GM18519 (cell line): Measurements from ENCODE around the gene ALKBH4.
"Not testable (repeated sequence)": the region's sequence is repeated elsewhere in the genome, so short reads cannot be mapped to it uniquely, and the experiment has no call there.

Source experiments
- ATAC-seq: cut with Tn5 transposase; IDR thresholded peaks from one replicate; pipeline ENCODE4 v1.9.1; 2021; ENCODE audit warnings: mild to moderate bottlenecking, moderate library complexity; ENCODE audit not compliant: unreplicated experiment, low FRiP score

The ALKBH4 gene

GRCh38 chr7:102479209-102479584 lies 14.5 kb upstream of the ALKBH4 start:
- peak; percentile 25 for ATAC-seq

DNA sequence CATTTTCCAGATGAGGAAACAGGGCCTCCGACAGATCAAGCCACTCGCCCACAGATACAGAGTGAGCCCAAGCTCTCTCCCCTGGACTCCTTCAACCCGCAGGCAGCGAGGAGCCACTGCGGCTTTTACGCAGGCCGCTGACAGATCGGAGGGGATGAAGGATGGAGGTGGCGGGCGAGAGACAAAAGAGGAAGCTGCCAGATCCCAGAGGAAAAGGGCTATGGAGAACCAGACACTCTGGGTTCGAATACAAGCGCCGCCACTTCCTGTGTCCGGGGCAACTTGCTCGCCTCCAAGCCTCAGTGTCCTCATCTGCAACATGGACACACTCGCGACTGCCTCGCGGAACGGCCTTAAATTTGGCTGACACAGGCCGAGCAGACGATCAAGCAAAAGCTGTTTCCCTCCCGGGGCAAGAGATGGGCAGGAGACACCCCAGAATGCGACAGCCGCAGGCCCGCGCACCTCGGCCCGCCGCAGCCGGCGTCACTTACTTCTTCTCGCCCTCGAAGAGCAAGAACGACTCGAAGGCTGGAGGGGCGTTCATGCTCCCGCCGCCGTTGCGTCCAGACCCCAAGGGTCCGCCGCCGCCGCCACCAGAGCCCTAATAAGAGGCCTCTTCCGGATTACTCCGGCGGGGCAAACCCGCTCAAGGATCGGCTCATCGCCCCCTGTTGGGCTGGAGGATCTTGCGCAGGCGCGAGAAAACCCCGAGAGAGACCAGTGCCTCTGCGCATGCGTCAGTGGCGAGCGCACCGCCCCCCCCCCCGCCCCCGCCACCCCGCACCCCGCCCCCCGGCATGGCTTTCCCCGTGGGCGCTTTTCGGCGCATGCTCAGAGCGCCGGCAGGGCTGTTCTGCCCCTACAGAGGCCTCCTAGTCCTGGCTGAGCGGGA lies 13.9 kb upstream of the ALKBH4 start, which contains the start of gene POLR2J:
Gene POLR2J, minus strand, starts transcription at position 609 of the 895 bp plus-strand sequence. Its CDS starts 62 bp downstream, at position 547.
- ATAC-seq = peak; percentile 65

DNA sequence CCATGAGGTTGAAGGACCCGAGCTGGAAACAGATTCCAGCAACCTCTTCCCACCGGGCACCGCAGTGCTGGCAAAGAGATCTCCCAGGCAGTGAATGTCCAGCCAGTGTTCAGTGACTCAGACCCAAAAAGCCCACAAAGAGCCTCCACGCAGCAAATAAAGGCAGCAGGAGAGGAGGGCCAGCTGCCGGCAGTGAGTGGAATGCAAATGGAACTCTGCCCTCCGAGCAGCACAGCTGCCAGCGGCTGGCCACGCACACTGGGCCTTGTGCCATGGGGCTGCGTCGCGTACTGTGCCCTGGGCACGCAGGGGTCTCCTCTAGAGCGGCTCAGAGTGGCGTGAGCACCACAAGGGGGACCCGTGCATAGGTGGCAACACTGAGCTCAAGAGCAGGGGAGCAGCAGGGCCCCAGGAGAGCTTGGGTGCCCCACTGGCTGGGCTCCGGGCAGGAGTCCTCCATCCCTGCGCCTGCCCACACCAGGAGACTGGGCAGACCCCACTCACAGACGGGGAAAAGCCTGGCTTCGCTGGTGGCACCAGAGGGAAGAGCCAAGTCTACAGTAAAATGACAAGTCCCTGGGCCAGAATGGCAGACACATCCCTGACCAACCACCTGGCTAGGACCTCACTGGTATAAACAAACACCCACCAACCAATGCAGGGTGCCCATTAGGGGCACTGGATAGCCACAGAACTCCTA lies 10.2 kb upstream of the ALKBH4 start:
- ATAC-seq = not testable (repeated sequence)

GRCh38 chr7:102474116-102474515 lies 9.5 kb upstream of the ALKBH4 start:
- not testable (repeated sequence) for ATAC-seq

DNA sequence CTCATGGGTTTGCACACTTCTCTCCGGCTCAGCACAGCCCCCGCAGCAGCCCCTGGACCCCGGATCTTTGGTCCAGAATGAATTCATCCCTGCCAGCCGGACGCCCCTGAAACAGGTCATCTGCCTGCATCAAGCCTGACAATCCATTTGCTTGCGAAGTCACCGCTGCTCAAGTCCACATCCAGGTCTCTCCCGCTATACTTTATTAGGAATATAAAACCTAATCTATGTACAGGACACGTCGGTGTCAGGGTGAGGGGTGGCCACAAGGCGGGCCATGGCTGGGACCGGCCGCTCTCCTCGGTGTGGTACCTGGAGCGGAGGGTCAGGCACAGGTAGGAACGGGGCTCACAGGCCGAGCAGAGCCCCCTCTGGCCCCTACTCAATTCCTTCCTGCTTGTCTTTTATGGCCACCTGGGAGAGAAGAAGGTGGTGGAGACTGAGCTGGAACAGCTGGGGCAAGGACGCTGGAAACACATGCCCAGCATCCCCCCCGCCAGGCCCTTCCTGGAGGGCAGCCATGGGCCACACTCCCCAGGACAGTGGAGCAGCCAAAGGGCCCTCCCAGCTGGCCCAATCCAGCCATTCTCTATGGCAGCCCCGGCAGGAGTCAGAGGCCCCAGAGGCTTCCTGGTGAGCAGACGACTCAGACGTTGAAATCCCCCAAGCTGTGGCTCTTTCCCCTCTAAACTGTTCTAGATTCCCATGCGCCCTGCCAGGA lies 8.8 kb upstream of the ALKBH4 start:
- no peak for ATAC-seq

DNA sequence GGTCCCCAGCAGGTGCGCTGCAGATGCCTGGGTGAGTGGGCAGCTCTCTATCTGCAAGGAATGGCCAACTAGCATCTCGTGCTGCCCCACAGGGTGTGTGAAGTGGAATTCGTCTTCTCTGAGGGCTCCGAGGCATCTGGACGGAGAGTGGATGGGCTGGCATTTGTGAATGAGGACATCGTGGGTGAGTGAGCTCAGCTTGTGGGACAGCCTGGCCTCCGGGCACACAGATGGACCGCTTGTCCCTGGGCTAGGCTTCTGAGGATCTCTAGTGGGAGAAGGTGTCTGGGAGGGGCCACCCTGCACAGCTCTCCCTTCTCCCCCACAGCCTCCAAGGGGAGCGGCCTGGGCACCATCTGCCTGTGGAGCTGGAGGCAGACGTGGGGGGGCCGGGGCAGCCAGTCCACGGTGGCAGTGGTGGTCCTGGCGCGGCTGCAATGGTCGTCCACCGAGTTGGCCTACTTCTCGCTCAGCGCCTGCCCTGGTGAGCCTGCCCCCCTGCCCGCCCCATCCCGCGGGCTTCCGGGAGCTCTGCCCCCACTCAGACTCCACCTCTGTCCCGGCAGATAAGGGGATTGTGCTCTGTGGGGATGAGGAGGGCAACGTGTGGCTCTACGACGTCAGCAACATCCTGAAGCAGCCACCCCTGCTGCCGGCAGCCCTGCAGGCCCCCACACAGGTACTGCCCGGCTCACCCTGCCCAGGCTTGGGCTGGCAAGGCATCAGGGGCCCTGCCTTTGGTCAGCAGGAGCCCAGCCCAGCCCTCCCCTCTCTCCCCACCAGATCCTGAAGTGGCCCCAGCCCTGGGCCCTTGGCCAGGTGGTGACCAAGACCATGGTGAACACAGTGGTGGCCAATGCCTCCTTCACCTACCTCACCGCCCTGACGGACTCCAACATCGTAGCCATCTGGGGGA lies 7.7 kb upstream of the ALKBH4 start:
- ATAC-seq = no peak

GRCh38 chr7:102471791-102472125 lies 7.1 kb upstream of the ALKBH4 start:
- ATAC-seq = no peak

DNA sequence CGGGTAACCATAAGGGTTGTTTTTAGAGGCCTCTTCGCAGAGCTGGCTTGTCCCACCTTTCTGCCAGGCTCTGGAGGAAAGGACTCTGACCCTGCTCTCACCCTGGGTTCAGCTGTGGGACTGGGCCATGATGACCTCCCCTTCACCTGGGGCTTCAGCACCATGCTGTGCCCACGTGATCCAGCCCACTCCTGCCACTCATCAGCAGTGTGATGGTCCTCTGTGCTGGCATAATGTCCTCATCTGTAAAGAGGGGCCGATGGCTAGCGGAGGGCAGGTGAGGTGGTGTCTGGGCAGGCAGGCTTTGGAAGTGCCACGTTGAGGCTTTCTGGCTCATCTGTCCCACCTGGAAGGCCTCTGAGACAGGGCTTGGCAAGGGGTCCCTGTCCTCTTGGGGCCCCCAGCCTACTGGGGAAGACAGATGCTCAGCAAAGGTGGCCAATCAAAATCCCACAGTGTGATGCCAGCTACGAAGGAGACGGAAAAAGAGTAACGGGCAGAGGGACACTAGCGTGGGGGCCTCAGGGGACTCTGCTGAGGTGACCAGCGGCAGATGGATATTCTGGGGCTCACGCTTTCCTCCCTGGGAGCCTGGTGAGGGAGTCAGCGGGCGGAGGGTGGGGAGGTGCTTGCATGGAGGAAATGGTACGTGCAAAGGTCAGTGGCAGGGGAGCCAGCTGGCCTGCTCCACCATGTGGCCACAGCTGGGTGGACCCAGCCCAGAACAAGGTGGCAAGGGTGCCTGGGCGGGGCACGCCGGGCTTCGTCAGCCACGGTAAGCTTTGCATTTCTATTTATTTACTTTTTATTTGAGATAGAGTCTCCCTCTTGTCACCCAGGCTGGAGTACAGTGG lies 5.5 kb upstream of the ALKBH4 start:
- ATAC-seq = no peak

DNA sequence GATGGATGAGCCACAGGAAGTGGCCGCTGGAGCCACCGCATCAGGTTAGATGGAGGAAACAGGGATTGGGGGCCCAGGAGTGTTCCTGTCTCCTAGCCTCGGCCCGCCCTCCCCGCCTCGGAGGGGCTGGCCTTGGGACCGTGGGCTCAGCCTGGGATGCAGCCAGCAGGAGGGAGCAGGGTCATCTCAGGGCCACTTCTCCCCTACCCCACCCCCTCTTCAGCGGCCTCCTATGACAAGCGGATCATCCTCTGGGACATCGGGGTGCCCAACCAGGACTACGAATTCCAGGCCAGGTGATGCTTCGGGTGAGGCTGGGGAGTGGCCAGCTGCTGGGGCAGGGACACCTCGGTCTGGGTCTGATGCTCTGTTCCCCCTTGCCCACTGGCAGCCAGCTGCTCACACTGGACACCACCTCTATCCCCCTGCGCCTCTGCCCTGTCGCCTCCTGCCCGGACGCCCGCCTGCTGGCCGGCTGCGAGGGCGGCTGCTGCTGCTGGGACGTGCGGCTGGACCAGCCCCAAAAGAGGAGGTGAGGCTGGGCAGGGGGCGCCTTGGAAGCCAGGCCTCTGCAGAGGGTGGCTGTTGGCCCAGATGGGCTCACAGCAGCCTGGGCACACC lies 4.8 kb upstream of the ALKBH4 start:
- no peak for ATAC-seq

GRCh38 chr7:102468478-102469350 lies 4.1 kb upstream of the ALKBH4 start:
- ATAC-seq = no peak

DNA sequence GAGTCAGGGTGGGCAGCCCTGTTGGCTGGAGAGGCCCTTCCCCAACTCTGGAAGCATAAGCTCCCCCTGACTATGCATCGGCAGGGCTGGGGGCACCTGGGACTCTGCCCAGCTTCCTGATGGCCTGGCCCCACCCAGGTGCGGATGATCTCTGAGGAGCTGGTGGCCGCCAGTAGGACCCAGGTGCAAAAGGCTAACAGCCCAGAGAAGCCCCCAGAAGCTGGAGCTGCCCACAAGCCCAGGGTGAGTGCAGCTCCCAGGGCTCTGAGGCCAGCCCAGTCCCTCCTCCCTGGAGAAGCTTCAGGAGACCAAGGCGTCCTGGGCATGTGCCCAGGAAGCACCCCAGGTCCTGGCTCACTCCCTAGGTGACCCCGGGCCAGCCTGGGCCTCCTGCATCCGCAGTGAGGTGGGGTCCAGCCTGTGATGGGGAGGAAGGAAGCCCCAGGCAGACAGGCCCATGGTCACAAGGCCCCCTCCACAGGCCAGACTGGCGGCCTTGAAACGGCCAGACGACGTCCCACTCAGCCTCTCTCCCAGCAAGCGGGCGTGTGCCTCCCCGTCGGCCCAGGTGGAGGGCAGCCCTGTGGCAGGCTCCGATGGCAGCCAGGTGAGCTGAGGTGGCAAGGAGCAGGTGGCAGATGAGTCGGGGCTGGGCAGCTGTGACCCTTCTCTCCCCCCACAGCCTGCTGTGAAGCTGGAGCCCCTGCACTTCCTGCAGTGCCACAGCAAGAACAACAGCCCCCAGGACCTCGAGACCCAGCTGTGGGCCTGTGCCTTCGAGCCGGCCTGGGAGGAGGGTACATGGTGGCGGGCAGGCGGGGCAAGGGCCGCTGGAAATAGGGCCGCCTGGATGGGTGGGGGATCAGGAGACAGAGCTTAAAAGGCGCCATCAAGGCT lies 3.2 kb upstream of the ALKBH4 start:
- ATAC-seq = no peak

- ATAC-seq = no peak
These were observed 1.4 kb upstream of the ALKBH4 start for GRCh38 chr7:102466097-102466496.

DNA sequence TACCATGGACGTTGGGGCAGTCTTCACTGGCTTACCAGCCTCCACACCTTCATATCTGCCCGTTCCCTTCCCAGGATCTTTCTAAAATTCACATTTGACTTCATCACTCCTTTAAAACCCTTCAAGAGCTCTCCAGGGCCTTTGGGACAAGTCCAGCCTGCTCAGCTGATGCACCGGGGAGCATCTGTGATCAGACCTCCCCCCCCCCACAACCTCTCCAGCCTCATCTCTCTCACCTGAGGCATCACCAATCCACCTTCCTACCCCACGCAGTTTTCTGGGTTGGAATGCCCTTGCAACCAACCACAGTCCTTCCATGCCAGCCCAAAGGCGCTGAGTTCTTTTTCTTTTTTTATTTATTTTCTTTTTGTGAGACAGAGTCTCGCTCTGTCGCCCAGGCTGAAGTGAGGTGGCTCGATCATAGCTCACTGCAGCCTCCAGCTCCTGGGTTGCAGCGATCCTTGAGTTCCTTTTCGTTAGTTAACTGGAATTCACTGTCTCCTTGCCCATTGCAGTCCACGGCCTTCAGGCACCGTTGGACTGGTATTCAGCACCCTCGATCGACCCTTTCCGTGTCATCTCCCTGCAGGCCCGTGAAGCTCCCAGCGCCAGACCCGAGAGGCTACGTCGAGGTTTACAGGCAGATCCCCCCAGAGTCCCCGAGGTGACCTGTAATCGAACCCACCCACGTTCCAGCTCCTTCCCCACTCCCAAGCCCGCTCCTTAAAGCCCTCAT lies 654 bp downstream of the ALKBH4 start:
- no peak for ATAC-seq

DNA sequence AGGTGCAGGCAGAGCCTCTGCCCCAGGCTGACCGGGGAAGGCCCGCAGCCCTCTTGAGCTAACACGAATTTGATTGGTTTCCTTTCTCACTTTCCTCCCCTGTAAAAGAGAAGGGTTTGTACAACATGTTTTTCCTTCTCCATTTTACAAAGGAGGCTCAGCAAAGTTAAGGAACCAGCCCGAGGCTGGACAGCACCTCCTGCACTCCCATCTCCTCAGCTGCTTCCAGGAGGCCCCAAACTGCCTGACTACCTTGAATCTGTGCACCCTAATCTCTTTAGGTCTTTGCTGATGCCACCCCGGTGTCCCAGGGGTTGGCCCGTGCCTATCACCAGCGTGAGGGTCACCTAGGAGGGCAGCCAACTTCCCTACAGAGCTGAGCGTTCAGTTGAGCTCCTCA lies 4.2 kb downstream of the ALKBH4 start:
- no peak for ATAC-seq

DNA sequence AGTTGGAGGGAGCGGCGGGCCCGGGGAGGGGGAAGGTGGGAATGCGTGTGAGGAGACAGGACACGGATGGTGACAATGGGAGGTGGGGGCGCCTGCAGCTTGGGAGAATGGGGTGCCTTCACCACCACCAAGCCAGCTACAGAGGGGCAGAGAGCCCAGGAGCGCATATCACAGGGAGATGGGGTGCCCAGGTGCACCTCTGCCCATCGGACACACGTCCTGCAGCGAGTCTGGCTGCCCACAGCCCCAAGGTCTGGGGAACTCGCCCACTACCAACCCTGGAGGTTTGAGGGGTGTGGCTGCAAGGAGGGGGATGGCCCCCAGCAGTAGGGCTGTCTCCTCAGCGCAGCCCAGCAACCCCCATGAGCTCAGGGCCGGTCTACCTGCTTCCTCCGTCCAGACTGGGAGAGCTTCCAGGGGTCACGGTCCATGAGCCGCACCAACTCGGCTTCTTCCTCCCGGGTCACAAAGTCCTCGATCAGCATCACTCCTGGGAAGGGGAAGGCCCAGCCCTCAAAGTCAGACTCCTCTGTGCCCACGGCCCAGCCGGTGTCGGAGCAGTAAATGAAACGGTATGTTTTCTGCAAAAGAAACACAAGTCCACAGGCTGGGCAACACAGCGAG lies 5.3 kb downstream of the ALKBH4 start:
- no peak for ATAC-seq
